OCI-LY1 (cell line): ENCODE measurements around the gene ZNHIT2.

Experiments used
- H2AFZ ChIP-seq: fragments of 200-600 bp; sonication (generic), shearing (Covaris generic); 2 replicates; pipeline ENCODE4 v1.6.0; 2014; ENCODE audit warnings: antibody characterized with exemption, mild to moderate bottlenecking, low read length
- H3F3A ChIP-seq: fragments of 200-600 bp; sonication (generic), shearing (Covaris generic); 2 replicates; pipeline ENCODE4 v1.6.0; 2014; ENCODE audit warnings: mild to moderate bottlenecking, antibody characterized with exemption, low read length, moderate library complexity; ENCODE audit not compliant: insufficient read depth
- H3K27ac ChIP-seq: fragments of 200-600 bp; sonication (generic); 2 replicates; pipeline ENCODE4 v1.5.1; 2014; ENCODE audit warnings: low read length, mixed run types, mild to moderate bottlenecking, low read depth; ENCODE audit not compliant: poor library complexity, severe bottlenecking
- H3K27me3 ChIP-seq: fragments of 200-600 bp; sonication (generic); 2 replicates; pipeline ENCODE4 v1.6.0; 2014; ENCODE audit warnings: antibody characterized with exemption, mild to moderate bottlenecking, low read length, moderate library complexity; ENCODE audit not compliant: insufficient read depth
- H3K36me3 ChIP-seq: fragments of 200-600 bp; sonication (generic); 2 replicates; pipeline ENCODE4 v1.6.1; 2014; ENCODE audit warnings: mild to moderate bottlenecking, antibody characterized with exemption, low read length, moderate library complexity, mixed read lengths; ENCODE audit not compliant: insufficient read depth
- H3K4me1 ChIP-seq: fragments of 200-600 bp; sonication (generic); 2 replicates; pipeline ENCODE4 v1.5.1; 2014; ENCODE audit warnings: mild to moderate bottlenecking, low read length, moderate library complexity; ENCODE audit not compliant: insufficient read depth, severe bottlenecking
- H3K4me2 ChIP-seq: fragments of 200-600 bp; sonication (generic), shearing (Covaris generic); 2 replicates; pipeline ENCODE4 v1.6.1; 2014; ENCODE audit warnings: low read length
- H3K4me3 ChIP-seq: fragments of 200-600 bp; sonication (generic); 2 replicates; pipeline ENCODE4 v1.5.1; 2014; ENCODE audit warnings: low read length, low read depth, mild to moderate bottlenecking, mixed read lengths; ENCODE audit not compliant: poor library complexity, severe bottlenecking
- H3K79me2 ChIP-seq: fragments of 200-600 bp; shearing (Covaris generic); 2 replicates; pipeline ENCODE4 v1.6.1; 2016; ENCODE audit warnings: mixed run types, low read length, mixed read lengths; ENCODE audit not compliant: insufficient read depth
- H3K9ac ChIP-seq: fragments of 200-600 bp; sonication (generic), shearing (Covaris generic); 2 replicates; pipeline ENCODE4 v1.6.1; 2014; ENCODE audit warnings: mild to moderate bottlenecking, low read length, mixed read lengths
- H3K9me2 ChIP-seq: fragments of 200-600 bp; sonication (generic), shearing (Covaris generic); 2 replicates; pipeline ENCODE4 v1.6.1; 2014; ENCODE audit warnings: low read depth, mild to moderate bottlenecking, low read length, mixed read lengths
- H3K9me3 ChIP-seq: fragments of 200-600 bp; shearing (Covaris generic); 2 replicates; pipeline ENCODE4 v1.6.1; 2014; ENCODE audit warnings: low read length, mixed read lengths
- H4K20me1 ChIP-seq: fragments of 200-600 bp; sonication (generic), shearing (Covaris generic); 2 replicates; pipeline ENCODE4 v1.6.0; 2016; ENCODE audit warnings: mild to moderate bottlenecking, low read length; ENCODE audit not compliant: insufficient read depth
- CTCF ChIP-seq: fragments of 200-600 bp; sonication (generic), shearing (Covaris generic); IDR thresholded peaks from 2 replicates; pipeline ENCODE4 v1.5.1; 2017; ENCODE audit warnings: mild to moderate bottlenecking, antibody characterized with exemption, low read length, moderate library complexity, mixed read lengths
- EZH2 ChIP-seq: fragments of 200-600 bp; sonication (generic), shearing (Covaris generic); IDR thresholded peaks from 2 replicates; pipeline ENCODE4 v1.8.0; 2017; ENCODE audit warnings: borderline replicate concordance, mixed run types, mild to moderate bottlenecking, antibody characterized with exemption, low read length, moderate library complexity, mixed read lengths

The ZNHIT2 gene

GRCh38 chr11:65157336-65157735 lies 39.8 kb upstream of the ZNHIT2 start:
- Histone ChIP-seq H3K4me2 (no peak overlapping the region), H2AFZ (no peak overlapping the region), H3K27ac (no peak overlapping the region), H3K27me3 (no peaks in the 10 kb centered on the region), H3K9me2 (no peaks in the 10 kb centered on the region), H3K9me3 (no peaks in the 10 kb centered on the region), H3K36me3 (no peaks in the 10 kb centered on the region), H3F3A (no peaks in the 10 kb centered on the region), H4K20me1 (no peaks in the 10 kb centered on the region), H3K79me2 (no peaks in the 10 kb centered on the region), H3K4me1 (peaks cover 9% of the 10 kb centered on the region), H3K4me3 (no peak overlapping the region), H3K9ac (no peak overlapping the region)
- TF ChIP-seq CTCF (no peak), EZH2 (no peak)

GRCh38 chr11:65156926-65157325 lies 39.4 kb upstream of the ZNHIT2 start:
- Histone ChIP-seq H3K9me2 (no peaks in the 10 kb centered on the region), H2AFZ (no peak overlapping the region), H3K36me3 (no peaks in the 10 kb centered on the region), H3F3A (no peaks in the 10 kb centered on the region), H3K27ac (no peak overlapping the region), H3K79me2 (no peaks in the 10 kb centered on the region), H3K4me3 (no peak overlapping the region), H3K9me3 (no peaks in the 10 kb centered on the region), H3K4me1 (peaks cover 13% of the 10 kb centered on the region), H3K4me2 (no peak overlapping the region), H3K27me3 (no peaks in the 10 kb centered on the region), H4K20me1 (no peaks in the 10 kb centered on the region), H3K9ac (no peak overlapping the region)
- TF ChIP-seq CTCF (no peak), EZH2 (no peak)

DNA sequence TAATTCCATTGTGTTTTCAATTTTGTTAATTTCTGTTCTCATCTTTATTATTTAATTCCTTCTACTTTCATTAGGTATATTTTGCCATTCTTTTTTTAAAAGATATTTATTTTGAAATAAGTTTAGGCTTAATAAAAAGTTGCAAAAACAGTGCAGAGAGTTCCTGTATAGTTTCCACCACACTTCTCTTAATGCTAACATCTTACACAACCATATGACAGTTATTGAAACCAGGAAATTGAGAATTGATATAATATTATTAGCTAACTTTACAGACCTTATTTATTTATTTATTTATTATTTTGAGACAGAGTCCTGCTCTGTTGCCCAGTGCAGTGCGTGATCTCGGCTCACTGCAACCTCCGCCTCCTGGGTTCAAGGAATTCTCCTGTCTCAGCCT lies 38.8 kb upstream of the ZNHIT2 start:
- H3K36me3 ChIP-seq, result no peaks in the 10 kb centered on the region
- H3K4me2 ChIP-seq, result no peak overlapping the region
- TF ChIP-seq CTCF (no peak), EZH2 (no peak)
- H3K9me2 ChIP-seq, result no peaks in the 10 kb centered on the region
- H3K27me3 ChIP-seq, result no peaks in the 10 kb centered on the region
- no peak overlapping the region for H3K27ac ChIP-seq
- H2AFZ ChIP-seq, result no peak overlapping the region
- H3F3A ChIP-seq, result no peaks in the 10 kb centered on the region
- H3K9me3 ChIP-seq, result no peaks in the 10 kb centered on the region
- no peak overlapping the region for H3K4me3 ChIP-seq
- no peaks in the 10 kb centered on the region for H4K20me1 ChIP-seq
- no peak overlapping the region for H3K9ac ChIP-seq
- no peaks in the 10 kb centered on the region for H3K79me2 ChIP-seq
- H3K4me1 ChIP-seq, result peaks cover 16% of the 10 kb centered on the region
